H1 (cell line): ENCODE results near the gene PDP2.

Experiments used
- POLR2AphosphoS5 ChIP-seq: IDR thresholded peaks from 2 replicates; pipeline ENCODE4 v1.6.1; 2011; ENCODE audit warnings: low read depth, low read length
- RAD21 ChIP-seq, 2 experiments: IDR thresholded peaks in 1 of 2; conservative IDR thresholded peaks in 1 of 2; 2 replicates each; pipeline ENCODE4 v1.6.1; 2011; ENCODE audit warnings: low read depth in 2 of 2, low read length in 2 of 2, improper control_type of control experiment in 1 of 2, inconsistent platforms in 1 of 2, mild to moderate bottlenecking in 1 of 2, moderate library complexity in 1 of 2
- YY1 ChIP-seq: IDR thresholded peaks from 2 replicates; pipeline ENCODE4 v1.6.1; 2011; ENCODE audit warnings: low read depth, mild to moderate bottlenecking, low read length
- TF ChIP-seq, protein P1 (sequence below), 3 experiments: IDR thresholded peaks; 1 replicate in 2 of 3; 2 replicates in 1 of 3; pipeline versions ENCODE4 v1.5.1 to v1.6.1; 2011; ENCODE audit warnings: low read length in 3 of 3, mild to moderate bottlenecking in 3 of 3, inconsistent platforms in 2 of 3, low read depth in 1 of 3, moderate library complexity in 1 of 3; ENCODE audit not compliant: insufficient read depth in 1 of 3; ENCODE audit errors: control extremely low read depth in 1 of 3

DNA sequence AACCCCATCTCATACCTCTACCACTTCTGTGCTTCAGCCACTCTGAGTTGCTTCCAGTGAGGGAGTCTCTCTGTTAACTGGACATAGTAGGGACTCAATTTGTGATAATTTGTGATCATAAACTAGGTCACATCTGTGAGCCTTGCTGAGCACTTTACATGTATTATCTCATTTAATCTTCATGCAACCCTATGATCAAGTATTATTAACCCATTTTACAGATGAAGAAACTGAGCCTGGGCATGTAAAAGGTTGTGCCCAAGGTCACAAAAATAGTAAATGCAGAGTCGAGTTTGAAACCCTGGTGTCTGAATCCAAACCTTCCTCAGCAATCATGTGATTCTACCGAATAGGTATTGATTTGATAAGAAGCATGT is 18.6 kb downstream of the PDP2 start:
- TF ChIP-seq POLR2AphosphoS5 (no peak), YY1 (no peak), RAD21 (IDR thresholded peaks at IDR 0.05 in 1 of 2, conservative IDR thresholded peaks at IDR 0.05 in 1 of 2; ENCODE audit: low read depth in 2 of 2, low read length in 2 of 2) (no peak)
- TF ChIP-seq, protein P1, sequence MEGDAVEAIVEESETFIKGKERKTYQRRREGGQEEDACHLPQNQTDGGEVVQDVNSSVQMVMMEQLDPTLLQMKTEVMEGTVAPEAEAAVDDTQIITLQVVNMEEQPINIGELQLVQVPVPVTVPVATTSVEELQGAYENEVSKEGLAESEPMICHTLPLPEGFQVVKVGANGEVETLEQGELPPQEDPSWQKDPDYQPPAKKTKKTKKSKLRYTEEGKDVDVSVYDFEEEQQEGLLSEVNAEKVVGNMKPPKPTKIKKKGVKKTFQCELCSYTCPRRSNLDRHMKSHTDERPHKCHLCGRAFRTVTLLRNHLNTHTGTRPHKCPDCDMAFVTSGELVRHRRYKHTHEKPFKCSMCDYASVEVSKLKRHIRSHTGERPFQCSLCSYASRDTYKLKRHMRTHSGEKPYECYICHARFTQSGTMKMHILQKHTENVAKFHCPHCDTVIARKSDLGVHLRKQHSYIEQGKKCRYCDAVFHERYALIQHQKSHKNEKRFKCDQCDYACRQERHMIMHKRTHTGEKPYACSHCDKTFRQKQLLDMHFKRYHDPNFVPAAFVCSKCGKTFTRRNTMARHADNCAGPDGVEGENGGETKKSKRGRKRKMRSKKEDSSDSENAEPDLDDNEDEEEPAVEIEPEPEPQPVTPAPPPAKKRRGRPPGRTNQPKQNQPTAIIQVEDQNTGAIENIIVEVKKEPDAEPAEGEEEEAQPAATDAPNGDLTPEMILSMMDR (IDR thresholded peaks at IDR 0.05; ENCODE audit: control extremely low read depth in 1 of 3, insufficient read depth in 1 of 3, low read depth in 1 of 3, low read length in 3 of 3), result no peak
